AG10803 (cell line): ENCODE results near the gene ERCC1.
"Not testable (repeated sequence)": the region's sequence is repeated elsewhere in the genome, so short reads cannot be mapped to it uniquely, and the experiment has no call there.

Source experiments
- DNase-seq: peaks from one replicate; pipeline ENCODE4 v3.0.0; 2010; ENCODE audit warnings: low read depth
- H3K4me3 ChIP-seq: 2 replicates; pipeline ENCODE4 v1.5.1; 2011; ENCODE audit warnings: mild to moderate bottlenecking, low read length, control low read depth
- CTCF ChIP-seq: conservative IDR thresholded peaks from 2 replicates; pipeline ENCODE4 v1.5.1; 2011; ENCODE audit warnings: mild to moderate bottlenecking, low read length, control low read depth, inconsistent platforms

Gene ERCC1

GRCh38 chr19:45440873-45441654, 17.3 kb upstream of the ERCC1 start:
- no peak overlapping the region for H3K4me3 ChIP-seq
- peak; percentile 51 for DNase-seq
- no peak for TF ChIP-seq CTCF

GRCh38 chr19:45440259-45440638, 16.5 kb upstream of the ERCC1 start:
- TF ChIP-seq CTCF = no peak
- no peak for DNase-seq
- H3K4me3 ChIP-seq = peak overlapping the region; percentile 56

GRCh38 chr19:45439569-45440258, 16.0 kb upstream of the ERCC1 start:
- peak; percentile 78 for TF ChIP-seq CTCF
- H3K4me3 ChIP-seq = peak overlapping the region; percentile 56
- peak; percentile 81 for DNase-seq

GRCh38 chr19:45439190-45439568, 15.5 kb upstream of the ERCC1 start:
- TF ChIP-seq CTCF = no peak
- no peak for DNase-seq
- peak overlapping the region; percentile 56 for H3K4me3 ChIP-seq

GRCh38 chr19:45437328-45437727, 13.6 kb upstream of the ERCC1 start:
- TF ChIP-seq CTCF = no peak
- DNase-seq = no peak
- no peak overlapping the region for H3K4me3 ChIP-seq

GRCh38 chr19:45432543-45432942, 8.8 kb upstream of the ERCC1 start:
- not testable (repeated sequence) for H3K4me3 ChIP-seq, DNase-seq

- DNase-seq = peak; percentile 89
- H3K4me3 ChIP-seq = not testable (repeated sequence)
These were observed 7.3 kb upstream of the ERCC1 start for GRCh38 chr19:45431008-45431407.

GRCh38 chr19:45429896-45430295, 6.2 kb upstream of the ERCC1 start:
- H3K4me3 ChIP-seq, DNase-seq: not testable (repeated sequence)
